ENCODE measurements around the gene SYF2.

Gene SYF2

GRCh38 chr1:25182629-25183028, 49.7 kb downstream of the SYF2 start (continued):
- TF ChIP-seq ZNF8 (CRISPR knock-in tag; IDR thresholded peaks at IDR 0.05) (no peak), CSDC2 (CRISPR knock-in tag; IDR thresholded peaks at IDR 0.05) (no peak), BACH2 (CRISPR knock-in tag; IDR thresholded peaks at IDR 0.05; ENCODE audit: borderline replicate concordance) (no peak)
- TF ChIP-seq, protein P1, sequence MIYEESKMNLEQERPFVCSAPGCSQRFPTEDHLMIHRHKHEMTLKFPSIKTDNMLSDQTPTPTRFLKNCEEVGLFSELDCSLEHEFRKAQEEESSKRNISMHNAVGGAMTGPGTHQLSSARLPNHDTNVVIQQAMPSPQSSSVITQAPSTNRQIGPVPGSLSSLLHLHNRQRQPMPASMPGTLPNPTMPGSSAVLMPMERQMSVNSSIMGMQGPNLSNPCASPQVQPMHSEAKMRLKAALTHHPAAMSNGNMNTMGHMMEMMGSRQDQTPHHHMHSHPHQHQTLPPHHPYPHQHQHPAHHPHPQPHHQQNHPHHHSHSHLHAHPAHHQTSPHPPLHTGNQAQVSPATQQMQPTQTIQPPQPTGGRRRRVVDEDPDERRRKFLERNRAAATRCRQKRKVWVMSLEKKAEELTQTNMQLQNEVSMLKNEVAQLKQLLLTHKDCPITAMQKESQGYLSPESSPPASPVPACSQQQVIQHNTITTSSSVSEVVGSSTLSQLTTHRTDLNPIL (CRISPR knock-in tag; IDR thresholded peaks at IDR 0.05; ENCODE audit: low read depth), result no peak

DNA sequence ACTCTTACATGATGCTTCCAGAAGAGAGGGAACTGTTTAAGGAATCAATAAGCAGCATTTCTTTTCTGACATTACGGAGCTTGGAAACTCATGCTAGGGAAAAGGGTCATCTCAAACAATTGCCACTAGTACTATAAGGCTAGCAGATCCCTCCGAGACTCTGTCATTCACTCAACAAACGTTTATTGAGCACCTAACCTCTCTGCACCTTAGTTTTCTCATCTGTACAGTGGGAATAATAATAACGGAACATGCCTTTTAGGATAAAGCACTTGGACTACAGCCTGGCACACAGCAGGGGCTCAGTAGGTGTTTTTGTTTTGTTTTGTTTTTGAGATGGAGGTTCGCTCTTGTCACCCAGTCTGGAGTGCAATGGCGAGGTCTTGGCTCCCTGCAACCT, 51.3 kb downstream of the SYF2 start:
- no peak for ATAC-seq
- TF ChIP-seq ZNF8 (CRISPR knock-in tag; IDR thresholded peaks at IDR 0.05) (no peak), PPARA (CRISPR knock-in tag; IDR thresholded peaks at IDR 0.05; ENCODE audit: borderline replicate concordance) (no peak), RARB (CRISPR knock-in tag; IDR thresholded peaks at IDR 0.05) (no peak), PATZ1 (CRISPR knock-in tag; IDR thresholded peaks at IDR 0.05; ENCODE audit: borderline replicate concordance) (no peak), ZFP3 (CRISPR knock-in tag; IDR thresholded peaks at IDR 0.05) (no peak), TCF4 (CRISPR knock-in tag; IDR thresholded peaks at IDR 0.05; ENCODE audit: borderline replicate concordance) (no peak), GLIS3 (CRISPR knock-in tag; IDR thresholded peaks at IDR 0.05) (no peak), BACH2 (CRISPR knock-in tag; IDR thresholded peaks at IDR 0.05; ENCODE audit: borderline replicate concordance) (no peak), CSDC2 (CRISPR knock-in tag; IDR thresholded peaks at IDR 0.05) (no peak), TSHZ2 (CRISPR knock-in tag; IDR thresholded peaks at IDR 0.05) (no peak), ZFP30 (CRISPR knock-in tag; IDR thresholded peaks at IDR 0.05) (no peak), ESRRG (CRISPR knock-in tag; IDR thresholded peaks at IDR 0.05) (no peak), ZC3H10 (CRISPR knock-in tag; IDR thresholded peaks at IDR 0.05) (no peak)
- TF ChIP-seq, protein P1 (CRISPR knock-in tag; IDR thresholded peaks at IDR 0.05; ENCODE audit: low read depth), result no peak

DNA sequence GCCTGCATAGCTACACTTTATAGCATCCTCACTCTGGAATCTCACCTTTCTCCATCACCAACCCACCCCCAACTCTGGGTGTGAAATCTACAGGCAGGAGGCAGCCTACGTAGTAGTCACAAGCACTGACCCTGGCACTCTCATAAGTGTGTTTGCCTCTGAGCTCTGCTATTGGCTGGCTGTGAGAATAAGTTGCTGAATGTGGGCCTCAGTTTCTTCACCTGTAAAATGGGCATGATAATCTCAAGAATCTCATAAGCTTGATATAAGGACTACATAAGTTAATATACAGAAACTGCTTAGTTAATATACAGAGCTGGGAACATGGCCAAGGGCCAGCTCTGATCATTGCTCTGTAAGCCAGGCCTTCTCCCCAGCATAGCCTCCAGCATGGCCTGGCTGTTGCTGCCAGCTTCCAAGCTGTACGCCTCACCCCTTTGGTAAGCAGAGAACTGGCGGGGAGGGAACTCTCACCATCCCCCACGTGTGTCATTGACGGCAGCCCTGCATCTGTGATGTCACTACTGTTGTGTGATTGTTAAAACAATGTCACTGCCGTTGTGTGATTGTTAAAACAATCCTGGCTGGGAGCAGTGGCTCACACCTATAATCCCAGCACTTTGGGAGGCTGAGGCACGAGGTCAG, 53.3 kb downstream of the SYF2 start:
- no peak for ATAC-seq
- TF ChIP-seq SNAI2 (CRISPR knock-in tag; IDR thresholded peaks at IDR 0.05), result no peak
- no peak for TF ChIP-seq TSHZ2 (CRISPR knock-in tag; IDR thresholded peaks at IDR 0.05)
- TF ChIP-seq TCF4 (CRISPR knock-in tag; IDR thresholded peaks at IDR 0.05; ENCODE audit: borderline replicate concordance), result no peak
- no peak for TF ChIP-seq ZFP3 (CRISPR knock-in tag; IDR thresholded peaks at IDR 0.05)
- no peak for TF ChIP-seq BACH2 (CRISPR knock-in tag; IDR thresholded peaks at IDR 0.05; ENCODE audit: borderline replicate concordance)
- TF ChIP-seq ISL1 (CRISPR knock-in tag; IDR thresholded peaks at IDR 0.05), result no peak
- no peak for TF ChIP-seq POU6F1 (CRISPR knock-in tag; IDR thresholded peaks at IDR 0.05; ENCODE audit: borderline replicate concordance, low read depth)
- TF ChIP-seq PATZ1 (CRISPR knock-in tag; IDR thresholded peaks at IDR 0.05; ENCODE audit: borderline replicate concordance), result no peak
- TF ChIP-seq ZC3H10 (CRISPR knock-in tag; IDR thresholded peaks at IDR 0.05), result no peak
- TF ChIP-seq CSDC2 (CRISPR knock-in tag; IDR thresholded peaks at IDR 0.05), result no peak
- no peak for TF ChIP-seq TOX (CRISPR knock-in tag; IDR thresholded peaks at IDR 0.05; ENCODE audit: borderline replicate concordance)
- TF ChIP-seq ESRRG (CRISPR knock-in tag; IDR thresholded peaks at IDR 0.05), result no peak
- TF ChIP-seq PPARA (CRISPR knock-in tag; IDR thresholded peaks at IDR 0.05; ENCODE audit: borderline replicate concordance), result no peak
- TF ChIP-seq, protein P1 (CRISPR knock-in tag; IDR thresholded peaks at IDR 0.05; ENCODE audit: low read depth), result no peak
- TF ChIP-seq ZFP30 (CRISPR knock-in tag; IDR thresholded peaks at IDR 0.05), result no peak
- TF ChIP-seq ZNF70 (CRISPR knock-in tag; IDR thresholded peaks at IDR 0.05), result no peak
- no peak for TF ChIP-seq OSR1 (CRISPR knock-in tag; IDR thresholded peaks at IDR 0.05)
- no peak for TF ChIP-seq RARB (CRISPR knock-in tag; IDR thresholded peaks at IDR 0.05)
